Testis (tissue), 2 donors: ENCODE measurements around the gene SEC23IP.
"Not testable (repeated sequence)": the region's sequence is repeated elsewhere in the genome, so short reads cannot be mapped to it uniquely, and the experiment has no call there.

Experiments
- CTCF ChIP-seq, 3 experiments: fragments of 450-650 bp in 2 of 3; fragments of 200-600 bp in 1 of 3; sonication (generic) in 1 of 3; IDR thresholded peaks; one replicate each; pipeline ENCODE4 v1.5.1; 2016 to 2019; ENCODE audit warnings: antibody characterized with exemption in 3 of 3, mild to moderate bottlenecking in 2 of 3, moderate library complexity in 1 of 3
- POLR2A ChIP-seq: fragments of 450-650 bp; IDR thresholded peaks from one replicate; pipeline ENCODE4 v1.6.1; 2017; ENCODE audit warnings: antibody characterized with exemption, mild to moderate bottlenecking, moderate library complexity

GRCh38 chr10:119889201-119889600, 3.3 kb upstream of the SEC23IP start:
- not testable (repeated sequence) for TF ChIP-seq CTCF (IDR thresholded peaks at IDR 0.05); POLR2A
